GM12874 (cell line): ENCODE results near the gene MIER3.

Experiments
- TF ChIP-seq, protein P1 (sequence below): IDR thresholded peaks from 2 replicates; pipeline ENCODE4 v1.5.1; 2011; ENCODE audit warnings: low read depth, mild to moderate bottlenecking, control low read depth, low read length, moderate library complexity; ENCODE audit not compliant: insufficient read depth

Gene MIER3, protein sequence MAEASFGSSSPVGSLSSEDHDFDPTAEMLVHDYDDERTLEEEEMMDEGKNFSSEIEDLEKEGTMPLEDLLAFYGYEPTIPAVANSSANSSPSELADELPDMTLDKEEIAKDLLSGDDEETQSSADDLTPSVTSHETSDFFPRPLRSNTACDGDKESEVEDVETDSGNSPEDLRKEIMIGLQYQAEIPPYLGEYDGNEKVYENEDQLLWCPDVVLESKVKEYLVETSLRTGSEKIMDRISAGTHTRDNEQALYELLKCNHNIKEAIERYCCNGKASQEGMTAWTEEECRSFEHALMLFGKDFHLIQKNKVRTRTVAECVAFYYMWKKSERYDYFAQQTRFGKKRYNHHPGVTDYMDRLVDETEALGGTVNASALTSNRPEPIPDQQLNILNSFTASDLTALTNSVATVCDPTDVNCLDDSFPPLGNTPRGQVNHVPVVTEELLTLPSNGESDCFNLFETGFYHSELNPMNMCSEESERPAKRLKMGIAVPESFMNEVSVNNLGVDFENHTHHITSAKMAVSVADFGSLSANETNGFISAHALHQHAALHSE

DNA sequence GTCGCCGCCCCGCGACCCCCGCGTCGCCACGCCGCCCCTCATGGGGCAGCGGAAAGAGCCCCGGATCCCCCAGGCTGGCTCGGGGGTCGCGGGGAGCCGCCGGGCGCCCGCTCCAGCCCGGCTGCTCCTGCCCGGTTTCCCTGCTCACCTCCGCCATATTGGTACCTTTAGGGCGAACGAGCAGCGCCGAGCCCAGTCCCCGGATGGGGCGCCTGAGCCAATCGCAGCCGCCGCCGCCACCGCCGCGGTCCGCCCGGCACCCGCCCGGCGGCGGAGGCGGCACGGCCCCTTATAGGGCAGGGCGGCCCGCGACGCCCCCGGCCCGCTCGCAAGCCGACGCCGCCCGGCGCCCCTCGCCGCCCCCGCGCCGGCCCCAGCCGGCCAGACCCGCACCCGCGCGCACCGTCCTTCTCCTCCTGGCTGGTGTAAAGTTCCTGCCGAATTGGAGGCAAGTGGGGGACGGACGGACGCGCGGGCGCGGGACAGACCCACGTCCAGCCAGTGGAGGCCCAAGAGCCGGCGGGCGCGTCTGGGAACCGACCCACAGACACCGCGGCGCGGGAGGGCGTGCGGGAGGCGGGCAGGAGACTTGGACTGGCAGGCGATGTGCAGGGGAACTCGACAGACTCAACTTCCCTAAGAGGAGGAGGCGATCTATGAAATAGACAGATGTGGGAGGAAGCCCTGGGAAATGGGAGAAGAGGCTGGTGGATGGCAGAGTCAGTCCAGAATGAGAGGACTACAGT lies at the start of gene MIER3:
Gene MIER3 (minus strand): TSS at position 178 of the 746 bp plus-strand sequence. CDS start 21 bp downstream, at position 157.
- TF ChIP-seq, protein P1, sequence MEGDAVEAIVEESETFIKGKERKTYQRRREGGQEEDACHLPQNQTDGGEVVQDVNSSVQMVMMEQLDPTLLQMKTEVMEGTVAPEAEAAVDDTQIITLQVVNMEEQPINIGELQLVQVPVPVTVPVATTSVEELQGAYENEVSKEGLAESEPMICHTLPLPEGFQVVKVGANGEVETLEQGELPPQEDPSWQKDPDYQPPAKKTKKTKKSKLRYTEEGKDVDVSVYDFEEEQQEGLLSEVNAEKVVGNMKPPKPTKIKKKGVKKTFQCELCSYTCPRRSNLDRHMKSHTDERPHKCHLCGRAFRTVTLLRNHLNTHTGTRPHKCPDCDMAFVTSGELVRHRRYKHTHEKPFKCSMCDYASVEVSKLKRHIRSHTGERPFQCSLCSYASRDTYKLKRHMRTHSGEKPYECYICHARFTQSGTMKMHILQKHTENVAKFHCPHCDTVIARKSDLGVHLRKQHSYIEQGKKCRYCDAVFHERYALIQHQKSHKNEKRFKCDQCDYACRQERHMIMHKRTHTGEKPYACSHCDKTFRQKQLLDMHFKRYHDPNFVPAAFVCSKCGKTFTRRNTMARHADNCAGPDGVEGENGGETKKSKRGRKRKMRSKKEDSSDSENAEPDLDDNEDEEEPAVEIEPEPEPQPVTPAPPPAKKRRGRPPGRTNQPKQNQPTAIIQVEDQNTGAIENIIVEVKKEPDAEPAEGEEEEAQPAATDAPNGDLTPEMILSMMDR: no peak

DNA sequence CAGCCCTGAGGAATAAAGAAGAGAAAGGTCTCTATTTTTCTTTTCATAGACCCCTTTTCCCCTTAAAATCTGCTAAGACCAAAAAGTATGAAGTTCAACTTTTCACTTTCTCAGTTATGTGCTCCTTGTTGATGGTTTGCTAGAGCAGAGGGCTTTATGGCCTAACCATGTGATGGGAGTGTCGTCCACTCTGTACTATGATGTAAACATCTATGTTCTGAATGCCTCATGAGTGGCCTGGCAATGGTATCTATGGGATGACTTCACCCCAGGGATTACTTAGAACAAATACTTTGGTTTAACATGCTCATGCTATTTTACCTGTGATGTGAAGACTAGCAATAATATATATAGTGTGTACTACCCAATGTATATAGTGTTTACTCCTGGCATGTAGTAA lies 43.7 kb upstream of the MIER3 start:
- TF ChIP-seq, protein P1: no peak

DNA sequence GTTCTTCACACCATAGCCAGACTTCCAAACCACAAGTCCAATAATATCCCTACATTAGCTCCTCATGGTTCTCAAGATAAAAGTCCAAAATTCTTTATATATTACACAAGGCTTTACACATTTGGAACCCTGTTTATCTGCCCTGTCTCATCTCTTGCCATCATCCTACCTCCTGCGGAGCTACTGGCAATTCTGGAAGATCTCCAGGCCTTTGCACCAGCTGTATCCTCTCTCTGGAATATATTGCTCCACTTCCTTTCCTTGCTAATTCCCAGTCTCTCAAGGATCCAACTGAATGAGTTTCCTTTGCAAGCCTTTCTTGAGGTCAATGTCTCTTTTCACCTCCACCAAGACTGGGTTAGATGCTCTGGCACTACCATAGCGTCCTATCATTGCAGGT lies 41.3 kb upstream of the MIER3 start:
- TF ChIP-seq, protein P1: no peak

DNA sequence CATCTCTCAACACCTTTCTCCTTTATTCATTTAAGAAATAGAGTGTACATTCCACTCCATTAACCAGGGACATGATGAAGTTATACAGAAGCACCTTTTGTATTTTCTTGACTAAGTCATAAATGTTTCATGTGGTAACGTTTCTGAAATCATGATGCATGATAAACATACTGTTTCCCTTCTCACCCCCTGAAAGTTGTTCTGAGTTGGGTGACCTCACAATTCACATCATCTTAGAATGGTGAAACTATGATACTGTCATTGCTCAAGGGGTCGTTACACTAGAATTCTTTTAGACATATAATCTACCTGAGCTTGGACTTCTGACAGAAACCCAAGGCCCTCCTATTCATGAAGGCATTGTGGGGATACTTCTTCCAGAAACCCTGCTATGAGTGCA lies 37.8 kb upstream of the MIER3 start:
- TF ChIP-seq, protein P1: no peak

DNA sequence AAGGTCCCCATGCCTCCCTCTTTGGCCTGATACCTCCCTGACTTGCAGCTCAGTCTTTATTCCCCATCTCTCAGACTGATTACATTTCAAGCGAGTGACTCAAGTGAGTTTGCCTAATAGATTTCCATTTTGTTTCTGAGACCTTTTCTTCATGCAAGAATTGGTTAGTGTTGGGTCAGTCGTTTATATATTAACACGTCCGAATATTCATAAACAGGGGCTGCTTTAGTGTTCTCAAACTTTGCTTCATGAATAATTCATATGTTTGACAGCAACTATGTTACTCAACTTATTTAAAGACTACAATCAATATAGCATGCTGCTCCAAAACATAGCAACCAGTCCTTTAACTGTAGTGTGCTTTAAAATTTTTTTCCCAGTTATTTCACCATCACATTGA lies 36.6 kb upstream of the MIER3 start:
- TF ChIP-seq, protein P1: no peak

DNA sequence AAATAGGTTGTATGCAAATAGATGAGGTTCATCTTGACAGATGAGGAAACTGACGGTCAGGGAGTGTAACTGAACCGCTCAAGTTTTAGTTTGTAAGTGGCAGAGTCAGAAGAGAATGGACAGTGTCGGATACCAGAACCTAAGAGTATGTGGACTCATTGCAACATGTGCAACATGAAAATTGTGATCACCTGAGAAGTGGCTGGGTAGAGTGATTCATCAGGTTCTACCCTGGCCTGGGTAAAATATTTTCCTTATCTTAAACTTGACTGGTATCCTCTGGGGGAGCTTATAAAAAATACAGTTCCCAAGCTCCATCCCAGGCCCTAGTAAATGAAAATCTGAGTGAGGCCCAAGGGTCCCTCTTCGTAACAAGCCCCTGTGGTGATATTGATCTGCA lies 35.2 kb upstream of the MIER3 start:
- TF ChIP-seq, protein P1: no peak

DNA sequence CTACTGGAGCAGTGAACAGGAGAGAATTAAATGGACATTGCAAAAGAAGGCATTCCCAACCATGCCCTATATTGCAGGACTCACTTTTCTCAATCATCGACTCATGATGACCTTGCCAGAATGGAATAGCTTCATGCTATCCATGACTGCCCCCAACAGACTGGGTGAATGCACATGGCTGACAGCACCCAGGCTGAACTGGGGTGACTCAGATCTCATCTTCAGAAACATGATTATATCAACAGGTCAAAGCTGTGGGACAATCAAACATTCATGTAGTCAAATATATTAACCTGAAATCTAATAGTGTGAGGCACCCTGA lies 34.7 kb upstream of the MIER3 start:
- TF ChIP-seq, protein P1: no peak
